Measurements from ENCODE around the gene RPL22L1. TPM values are rescaled to one million over a fixed set of nuclear protein-coding genes. Genes with fewer than 3 reads are reported as not detected.
"Not testable (repeated sequence)": the region's sequence is repeated elsewhere in the genome, so short reads cannot be mapped to it uniquely, and the experiment has no call there.

The RPL22L1 gene
- polyA plus RNA-seq, 1 of the 3 experiments (the other 2 are of a cell fraction): 80.9 TPM

- no peaks in the 10 kb centered on the region for H3F3A ChIP-seq (replicated peaks; ENCODE audit: insufficient read depth)
- H3K79me2 ChIP-seq (ENCODE audit: insufficient read depth): 0 out of 2 replicates have a peak, but pooled peaks cover 3% of the 10 kb centered on the region
- 94% methylated on average over 8 of the region's 8 CpGs for WGBS (ENCODE audit: low lambda C conversion rate)
- H3K4me3 ChIP-seq (ENCODE audit: low read depth in 2 of 2, low read length in 1 of 2): no peak overlapping the region
- no peak overlapping the region for H2AFZ ChIP-seq (ENCODE audit: low read depth)
- POLR2A ChIA-PET: no interaction called here
- H3K27me3 ChIP-seq (ENCODE audit: insufficient read depth): no peaks in the 10 kb centered on the region
- H4K20me1 ChIP-seq (ENCODE audit: insufficient read depth): no peaks in the 10 kb centered on the region
- H3K9me2 ChIP-seq: no peaks in the 10 kb centered on the region
- no peak overlapping the region for H3K4me2 ChIP-seq
- H3K4me1 ChIP-seq (ENCODE audit: control insufficient read depth in 1 of 2, insufficient read depth in 2 of 2, low read depth in 1 of 2, low read length in 1 of 2): peaks cover 0 to 9% of the 10 kb centered on the region in 2 experiments; a peak in 1 of 4 replicates
- TF ChIP-seq FOSL2 (IDR thresholded peaks at IDR 0.05; ENCODE audit: borderline replicate concordance, low read depth): no peak
- no peak for TF ChIP-seq TEAD4 (IDR thresholded peaks at IDR 0.05; ENCODE audit: borderline replicate concordance, insufficient read depth)
- no peak for TF ChIP-seq ELF1 (IDR thresholded peaks at IDR 0.05)
- no peak for DNase-seq
- no peaks in the 10 kb centered on the region for H3K9me3 ChIP-seq
- H3K36me3 ChIP-seq (replicated peaks in 1 of 2; ENCODE audit: control insufficient read depth in 1 of 2, insufficient read depth in 2 of 2, low read length in 1 of 2): peaks cover 4 to 25% of the 10 kb centered on the region in 2 experiments
- H3K27ac ChIP-seq (ENCODE audit: low read depth in 2 of 2, low read length in 1 of 2): no peak overlapping the region
- CTCF ChIA-PET: no interaction called here
- H3K9ac ChIP-seq: no peak overlapping the region
Observed at GRCh38 chr3:170893895-170894294, 23.9 kb upstream of the RPL22L1 start.

GRCh38 chr3:170889630-170890029 lies 19.6 kb upstream of the RPL22L1 start:
- Histone ChIP-seq H3K27me3 (ENCODE audit: insufficient read depth) (no peaks in the 10 kb centered on the region), H3K27ac (ENCODE audit: low read depth in 2 of 2, low read length in 1 of 2) (peak overlapping the region in 1 of 2 experiments; percentile 82; a peak in 2 of 4 replicates), H2AFZ (ENCODE audit: low read depth) (no peak overlapping the region), H3K9me3 (no peaks in the 10 kb centered on the region), H3K36me3 (replicated peaks in 1 of 2; ENCODE audit: control insufficient read depth in 1 of 2, insufficient read depth in 2 of 2, low read length in 1 of 2) (peaks cover 4 to 15% of the 10 kb centered on the region in 2 experiments), H3K79me2 (ENCODE audit: insufficient read depth) (no peaks in the 10 kb centered on the region), H3K4me1 (ENCODE audit: control insufficient read depth in 1 of 2, insufficient read depth in 2 of 2, low read depth in 1 of 2, low read length in 1 of 2) (peaks cover 0 to 11% of the 10 kb centered on the region in 2 experiments; a peak in 1 of 4 replicates), H3K4me2 (no peak overlapping the region), H4K20me1 (ENCODE audit: insufficient read depth) (no peaks in the 10 kb centered on the region), H3K4me3 (ENCODE audit: low read depth in 2 of 2, low read length in 1 of 2) (no peak overlapping the region), H3K9ac (no peak overlapping the region), H3F3A (replicated peaks; ENCODE audit: insufficient read depth) (no peaks in the 10 kb centered on the region), H3K9me2 (no peaks in the 10 kb centered on the region)
- ChIA-PET CTCF (interaction anchor here (1.5 kb wide), 1 partner anchor 19 kb away, joined by 5 read pairs; the partner anchor contains the start of gene RPL22L1), POLR2A (interaction anchor here (1.2 to 1.7 kb wide), 2 partner anchors 19 to 20 kb away, joined by 5 read pairs; partner anchors contain the start of genes EIF5A2 and RPL22L1)
- WGBS (ENCODE audit: low lambda C conversion rate): 43% methylated on average over 1 of the region's 1 CpG
- TF ChIP-seq NFIC (IDR thresholded peaks at IDR 0.05; ENCODE audit: borderline replicate concordance): peak; percentile 13; the same call in 1 of the 2 replicates
- no peak for TF ChIP-seq USF1 (IDR thresholded peaks at IDR 0.05; ENCODE audit: borderline replicate concordance, low read depth)
- DNase-seq: peak; percentile 33

GRCh38 chr3:170889132-170889531 lies 19.1 kb upstream of the RPL22L1 start:
- no peak overlapping the region for H3K4me2 ChIP-seq
- H3K79me2 ChIP-seq (ENCODE audit: insufficient read depth): no peaks in the 10 kb centered on the region
- no peak overlapping the region for H3K4me3 ChIP-seq (ENCODE audit: low read depth in 2 of 2, low read length in 1 of 2)
- DNase-seq: peak; percentile 44
- no peaks in the 10 kb centered on the region for H3K9me2 ChIP-seq
- peaks cover 0 to 11% of the 10 kb centered on the region in 2 experiments; a peak in 1 of 4 replicates for H3K4me1 ChIP-seq (ENCODE audit: control insufficient read depth in 1 of 2, insufficient read depth in 2 of 2, low read depth in 1 of 2, low read length in 1 of 2)
- no peak overlapping the region for H3K9ac ChIP-seq
- TF ChIP-seq EZH2phosphoT487 (IDR thresholded peaks at IDR 0.05; ENCODE audit: borderline replicate concordance, low read depth): no peak
- TF ChIP-seq RCOR1 (IDR thresholded peaks at IDR 0.05; ENCODE audit: low read length): peak; percentile 49
- no peaks in the 10 kb centered on the region for H3K27me3 ChIP-seq (ENCODE audit: insufficient read depth)
- peaks cover 4 to 13% of the 10 kb centered on the region in 2 experiments for H3K36me3 ChIP-seq (replicated peaks in 1 of 2; ENCODE audit: control insufficient read depth in 1 of 2, insufficient read depth in 2 of 2, low read length in 1 of 2)
- H3K9me3 ChIP-seq: no peaks in the 10 kb centered on the region
- no peak overlapping the region for H2AFZ ChIP-seq (ENCODE audit: low read depth)
- H4K20me1 ChIP-seq (ENCODE audit: insufficient read depth): no peaks in the 10 kb centered on the region
- ChIA-PET CTCF (interaction anchor here (1.5 kb wide), 1 partner anchor 19 kb away, joined by 5 read pairs; the partner anchor contains the start of gene RPL22L1), POLR2A (interaction anchor here (1.2 to 1.7 kb wide), 2 partner anchors 19 kb away, joined by 5 read pairs; partner anchors contain the start of genes EIF5A2 and RPL22L1)
- no peaks in the 10 kb centered on the region for H3F3A ChIP-seq (replicated peaks; ENCODE audit: insufficient read depth)
- peak overlapping the region in 1 of 2 experiments; percentile 82; a peak in 2 of 4 replicates for H3K27ac ChIP-seq (ENCODE audit: low read depth in 2 of 2, low read length in 1 of 2)

- POLR2A ChIA-PET; H3K4me3 ChIP-seq (ENCODE audit: low read depth in 2 of 2, low read length in 1 of 2); H3K4me2 ChIP-seq; H3K27me3 ChIP-seq (ENCODE audit: insufficient read depth); DNase-seq; H3K9ac ChIP-seq; H3K27ac ChIP-seq (ENCODE audit: low read depth in 2 of 2, low read length in 1 of 2); H3K4me1 ChIP-seq (ENCODE audit: control insufficient read depth in 1 of 2, insufficient read depth in 2 of 2, low read depth in 1 of 2, low read length in 1 of 2); H3K9me3 ChIP-seq; H3K9me2 ChIP-seq; H3K79me2 ChIP-seq (ENCODE audit: insufficient read depth); H3F3A ChIP-seq (replicated peaks; ENCODE audit: insufficient read depth); H2AFZ ChIP-seq (ENCODE audit: low read depth); H3K36me3 ChIP-seq (replicated peaks in 1 of 2; ENCODE audit: control insufficient read depth in 1 of 2, insufficient read depth in 2 of 2, low read length in 1 of 2); CTCF ChIA-PET; H4K20me1 ChIP-seq (ENCODE audit: insufficient read depth): not testable (repeated sequence)
- WGBS (ENCODE audit: low lambda C conversion rate): 97% methylated on average over 20 of the region's 24 CpGs
Observed at GRCh38 chr3:170884109-170884930, 14.3 kb upstream of the RPL22L1 start.

- H3K27ac ChIP-seq (ENCODE audit: low read depth in 2 of 2, low read length in 1 of 2); H3K4me1 ChIP-seq (ENCODE audit: control insufficient read depth in 1 of 2, insufficient read depth in 2 of 2, low read depth in 1 of 2, low read length in 1 of 2); H3F3A ChIP-seq (replicated peaks; ENCODE audit: insufficient read depth); H3K27me3 ChIP-seq (ENCODE audit: insufficient read depth); DNase-seq; H3K4me3 ChIP-seq (ENCODE audit: low read depth in 2 of 2, low read length in 1 of 2); H3K9me2 ChIP-seq; POLR2A ChIA-PET; H3K9me3 ChIP-seq; H2AFZ ChIP-seq (ENCODE audit: low read depth); H3K4me2 ChIP-seq; H3K9ac ChIP-seq; H4K20me1 ChIP-seq (ENCODE audit: insufficient read depth); H3K36me3 ChIP-seq (replicated peaks in 1 of 2; ENCODE audit: control insufficient read depth in 1 of 2, insufficient read depth in 2 of 2, low read length in 1 of 2); H3K79me2 ChIP-seq (ENCODE audit: insufficient read depth); CTCF ChIA-PET: not testable (repeated sequence)
- 86% methylated on average over 3 of the region's 5 CpGs for WGBS (ENCODE audit: low lambda C conversion rate)
Observed at GRCh38 chr3:170878688-170879087, 8.7 kb upstream of the RPL22L1 start.
